Prostate gland (tissue), 2 donors: ENCODE measurements around the gene KRT14.
"Not testable (repeated sequence)": the region's sequence is repeated elsewhere in the genome, so short reads cannot be mapped to it uniquely, and the experiment has no call there.

Source experiments
- CTCF ChIP-seq, 4 experiments: fragments of 200-600 bp in 2 of 4; fragments of 450-650 bp in 2 of 4; sonication (generic) in 2 of 4; IDR thresholded peaks; 1 replicate in 3 of 4; 2 replicates in 1 of 4; pipeline ENCODE4 v1.5.1; 2016 to 2019; ENCODE audit warnings: antibody characterized with exemption in 4 of 4, mild to moderate bottlenecking in 2 of 4, moderate library complexity in 2 of 4
- POLR2A ChIP-seq: fragments of 450-650 bp; IDR thresholded peaks from one replicate; pipeline ENCODE4 v1.6.1; 2016; ENCODE audit warnings: antibody characterized with exemption, mild to moderate bottlenecking
- POLR2AphosphoS5 ChIP-seq: sonication (generic); formaldehyde crosslinking; IDR thresholded peaks from one replicate; pipeline ENCODE4 v1.6.1; 2017; ENCODE audit warnings: antibody characterized with exemption

- not testable (repeated sequence) for TF ChIP-seq CTCF (IDR thresholded peaks at IDR 0.05); POLR2A
- peak; percentile 47 for TF ChIP-seq POLR2AphosphoS5
These were observed 42.0 kb upstream of the KRT14 start for GRCh38 chr17:41628621-41629255.
